Pancreas (tissue), 10 donors: Measurements from ENCODE around the gene BCO1. TPM values are rescaled to one million over a fixed set of nuclear protein-coding genes. Genes with fewer than 3 reads are reported as not detected.
A peak's percentile ranks its signal among the peaks of the same experiment; 100 is the strongest.

ENCODE experiments used
- ATAC-seq, 4 donors: fragments of 200-7000 bp; cut with Tn5 transposase; one replicate each; pipeline versions ENCODE4 v1.8.0 to v1.9.1; 2020; ENCODE audit warnings: mild to moderate bottlenecking in 4 of 4, moderate library complexity in 4 of 4
- DNase-seq, 6 donors: peaks; one replicate each; pipeline ENCODE4 v3.0.0-alpha.2; 2020
- FAIRE-seq: peaks from 2 replicates; lab custom pipeline; 2012; peaks lifted over from hg19 to GRCh38; lab: Jason Lieb, UNC
- H3K27ac ChIP-seq, 4 donors: fragments of 200-600 bp; sonication (generic); 1 replicate in 3 of 4; 2 replicates in 1 of 4; pipeline versions ENCODE4 v1.5.0 to v1.8.0; 2020
- H3K27me3 ChIP-seq, 4 donors: fragments of 200-600 bp; one replicate each; pipeline ENCODE4 v1.8.0; 2021
- H3K36me3 ChIP-seq, 3 donors: fragments of 200-600 bp; sonication (generic) in 1 of 3; one replicate each; pipeline versions ENCODE4 v1.5.0 to v1.8.0; 2020 to 2021
- H3K4me1 ChIP-seq, 3 donors: fragments of 200-600 bp; one replicate each; pipeline ENCODE4 v1.8.0; 2021
- H3K4me3 ChIP-seq, 4 donors: fragments of 200-600 bp; sonication (generic) in 2 of 4; one replicate each; pipeline versions ENCODE4 v1.5.0 to v1.8.0; 2020 to 2021
- H3K9me3 ChIP-seq, 4 donors: fragments of 200-600 bp; one replicate each; pipeline ENCODE4 v1.8.0; 2021
- CTCF ChIP-seq, 4 donors: fragments of 200-600 bp; sonication (generic) in 3 of 4; IDR thresholded peaks; one replicate each; pipeline versions ENCODE4 v1.5.0 to v1.8.0; 2021; ENCODE audit warnings: antibody characterized with exemption in 4 of 4
- WGBS, 2 donors: extraction: QIAGEN DNeasy Blood & Tissue Kit; methylation state at CpG; one replicate each; pipeline ENCODE4 v1.1.7; 2013; 5-methylcytosine and 5-hydroxymethylcytosine counted together
- intact Hi-C, 3 donors: fragments of 100-400 bp; cut with DNase I; formaldehyde crosslinking; loops; one replicate each; pipeline versions ENCODE4 v1.11.1 to v1.14.2; 2022
- polyA plus RNA-seq, 2 donors: library from polyadenylated mRNA; stranded (reverse); fragments of 200-250 nt; gene quantifications; one replicate each; pipeline ENCODE4 v1.2.3, GENCODE V29; 2013
- total RNA-seq, 6 donors: library from RNA; stranded (reverse); fragmentation: NEBNext Ultra II Directional in 4 of 6; extraction: Animal tissue kit (Norgen Biotek cat#: 25700) in 4 of 6; gene quantifications; one replicate each; pipeline versions ENCODE4 v1.2.1 to v1.2.4, GENCODE V29; 2021 to 2023
- donor health status: healthy with polysubstance abuse.
- donor health status: DM: no; HTN: no; CAD: no; lungs with moderate emphysema.
- donor health status: DM: no; HTN: no; CAD: no.
- donor health status: control.
- donor health status: control.
- donor health status: Bipolar disorder and iron deficiency.
- donor health status: DM: yes; HTN: yes; CAD: no.
- donor health status: DM: no; HTN: no; CAD: no.
- donor health status: DM: no; HTN: no; CAD: no.
- donor health status: DM: yes; HTN: yes; CAD: no.

The BCO1 gene
- total and polyA plus RNA-seq, 8 donors = 0.16 to 0.87 (median 0.31) TPM; not detected in 3

GRCh38 chr16:81212830-81213465 is 25.5 kb upstream of the BCO1 start:
- FAIRE-seq (no peak), ATAC-seq (no peak), DNase-seq (no peak)
- Histone ChIP-seq H3K4me1 (no peaks in the 10 kb centered on the region), H3K27ac (no peak overlapping the region), H3K9me3 (no peaks in the 10 kb centered on the region), H3K27me3 (no peaks in the 10 kb centered on the region), H3K36me3 (no peaks in the 10 kb centered on the region), H3K4me3 (no peak overlapping the region)
- TF ChIP-seq CTCF (IDR thresholded peaks at IDR 0.05) = no peak
- intact Hi-C loops = loop anchor here in 1 of 3 donors (10.0 kb wide), 1 partner anchor 532 kb away; no protein-coding TSS in a partner anchor
- 47 to 53% methylated on average over 11 of the region's 11 CpGs for WGBS, 2 donors

GRCh38 chr16:81214745-81215166 is 23.7 kb upstream of the BCO1 start:
- no peak for FAIRE-seq
- peak in 2 of 4 donors; percentile 36 to 57 for ATAC-seq

GRCh38 chr16:81216114-81216513 is 22.4 kb upstream of the BCO1 start:
- FAIRE-seq (no peak), DNase-seq (no peak), ATAC-seq (no peak)
- Histone ChIP-seq H3K27me3 (no peaks in the 10 kb centered on the region), H3K27ac (no peak overlapping the region), H3K9me3 (no peaks in the 10 kb centered on the region), H3K36me3 (no peaks in the 10 kb centered on the region), H3K4me3 (no peak overlapping the region), H3K4me1 (no peaks in the 10 kb centered on the region)
- 76 to 79% methylated on average over 11 to 16 of the region's 16 CpGs for WGBS, 2 donors
- intact Hi-C loops = loop anchor here in 1 of 3 donors (10.0 kb wide), 1 partner anchor 529 kb away; no protein-coding TSS in a partner anchor
- TF ChIP-seq CTCF (IDR thresholded peaks at IDR 0.05) = no peak

More at GRCh38 chr16:81214745-81215166, 23.7 kb upstream of the BCO1 start:
- Histone ChIP-seq H3K27me3 (no peaks in the 10 kb centered on the region), H3K36me3 (no peaks in the 10 kb centered on the region), H3K4me3 (no peak overlapping the region), H3K4me1 (no peaks in the 10 kb centered on the region), H3K9me3 (no peaks in the 10 kb centered on the region), H3K27ac (no peak overlapping the region)
- no peak for TF ChIP-seq CTCF (IDR thresholded peaks at IDR 0.05)
- peak in 1 of 6 donors; percentile 14 for DNase-seq
- 36 to 46% methylated on average over 15 of the region's 15 CpGs for WGBS, 2 donors
- intact Hi-C loops = loop anchor here in 1 of 3 donors (10.0 kb wide), 1 partner anchor 530 kb away; no protein-coding TSS in a partner anchor

GRCh38 chr16:81216706-81217105 is 21.8 kb upstream of the BCO1 start:
- H3K4me1 ChIP-seq = no peaks in the 10 kb centered on the region
- H3K27me3 ChIP-seq = no peaks in the 10 kb centered on the region
- DNase-seq (no peak), FAIRE-seq (no peak), ATAC-seq (no peak)
- no peaks in the 10 kb centered on the region for H3K36me3 ChIP-seq
- H3K4me3 ChIP-seq = no peak overlapping the region
- H3K27ac ChIP-seq = no peak overlapping the region
- H3K9me3 ChIP-seq = no peaks in the 10 kb centered on the region
- no peak for TF ChIP-seq CTCF (IDR thresholded peaks at IDR 0.05)
- intact Hi-C loops = loop anchor here in 1 of 3 donors (10.0 kb wide), 1 partner anchor 528 kb away; no protein-coding TSS in a partner anchor
- 76 to 92% methylated on average over 2 of the region's 2 CpGs for WGBS, 2 donors

- Histone ChIP-seq H3K36me3 (no peaks in the 10 kb centered on the region), H3K4me3 (no peak overlapping the region), H3K9me3 (no peaks in the 10 kb centered on the region), H3K27ac (no peak overlapping the region), H3K4me1 (no peaks in the 10 kb centered on the region), H3K27me3 (no peaks in the 10 kb centered on the region)
- no peak for TF ChIP-seq CTCF (IDR thresholded peaks at IDR 0.05)
- 59 to 71% methylated on average over 9 of the region's 9 CpGs for WGBS, 2 donors
- no peak for FAIRE-seq
- intact Hi-C loops = loop anchor here in 1 of 3 donors (10.0 kb wide), 1 partner anchor 526 kb away; no protein-coding TSS in a partner anchor
- ATAC-seq = no peak
- DNase-seq = no peak
These were observed 19.3 kb upstream of the BCO1 start for GRCh38 chr16:81219151-81219550.
